HEK293 (cell line): Measurements from ENCODE around the gene SPACDR.

Experiments
- BCL11A ChIP-seq: fragments of 450-650 bp; formaldehyde crosslinking; IDR thresholded peaks from 2 replicates; pipeline ENCODE4 v1.5.1; 2016; ENCODE audit warnings: low read depth, missing biosample characterization, missing genetic modification characterization
- FEZF1 ChIP-seq: fragments of 450-650 bp; formaldehyde crosslinking; IDR thresholded peaks from 2 replicates; pipeline ENCODE4 v1.5.1; 2016; ENCODE audit warnings: missing biosample characterization, missing genetic modification characterization
- MYNN ChIP-seq: fragments of 450-650 bp; formaldehyde crosslinking; IDR thresholded peaks from 2 replicates; pipeline ENCODE4 v1.5.1; 2016; ENCODE audit warnings: missing biosample characterization, missing genetic modification characterization, borderline replicate concordance
- OVOL3 ChIP-seq: fragments of 450-650 bp; formaldehyde crosslinking; IDR thresholded peaks from 2 replicates; pipeline ENCODE4 v1.5.1; 2016; ENCODE audit warnings: missing biosample characterization, missing genetic modification characterization
- PRDM1 ChIP-seq: fragments of 450-650 bp; formaldehyde crosslinking; IDR thresholded peaks from 2 replicates; pipeline ENCODE4; 2016; ENCODE audit warnings: missing biosample characterization, missing genetic modification characterization
- RBAK ChIP-seq: fragments of 450-650 bp; formaldehyde crosslinking; IDR thresholded peaks from 2 replicates; pipeline ENCODE4 v1.5.1; 2016; ENCODE audit warnings: missing biosample characterization, missing genetic modification characterization
- SCRT1 ChIP-seq: fragments of 450-650 bp; formaldehyde crosslinking; IDR thresholded peaks from 2 replicates; pipeline ENCODE4 v1.5.1; 2016; ENCODE audit warnings: missing biosample characterization, missing genetic modification characterization, borderline replicate concordance
- WT1 ChIP-seq: fragments of 450-650 bp; formaldehyde crosslinking; IDR thresholded peaks from 2 replicates; pipeline ENCODE4 v1.5.1; 2016; ENCODE audit warnings: missing biosample characterization, missing genetic modification characterization
- ZBTB20 ChIP-seq: fragments of 450-650 bp; formaldehyde crosslinking; IDR thresholded peaks from 2 replicates; pipeline ENCODE4 v1.5.1; 2016; ENCODE audit warnings: missing biosample characterization, missing genetic modification characterization
- ZBTB7A ChIP-seq: fragments of 450-650 bp; formaldehyde crosslinking; IDR thresholded peaks from 2 replicates; pipeline ENCODE4 v1.5.1; 2016; ENCODE audit warnings: low read depth, missing biosample characterization, missing genetic modification characterization
- ZIC2 ChIP-seq: fragments of 450-650 bp; formaldehyde crosslinking; IDR thresholded peaks from 2 replicates; pipeline ENCODE4 v1.5.1; 2016; ENCODE audit warnings: missing biosample characterization, missing genetic modification characterization
- ZNF175 ChIP-seq: fragments of 450-650 bp; formaldehyde crosslinking; IDR thresholded peaks from 2 replicates; pipeline ENCODE4 v1.5.1; 2016; ENCODE audit warnings: missing biosample characterization, missing genetic modification characterization
- ZNF184 ChIP-seq: fragments of 450-650 bp; IDR thresholded peaks from 2 replicates; pipeline ENCODE4 v1.5.1; 2018; ENCODE audit warnings: missing biosample characterization, mild to moderate bottlenecking, missing genetic modification characterization
- ZNF248 ChIP-seq: fragments of 450-650 bp; formaldehyde crosslinking; IDR thresholded peaks from 2 replicates; pipeline ENCODE4 v1.5.1; 2017; ENCODE audit warnings: missing biosample characterization, missing genetic modification characterization
- ZNF366 ChIP-seq: fragments of 450-650 bp; formaldehyde crosslinking; conservative IDR thresholded peaks from 2 replicates; pipeline ENCODE4 v1.5.1; 2016; ENCODE audit warnings: missing biosample characterization, missing genetic modification characterization
- ZNF473 ChIP-seq: fragments of 450-650 bp; formaldehyde crosslinking; IDR thresholded peaks from 2 replicates; pipeline ENCODE4 v1.5.1; 2017; ENCODE audit warnings: missing biosample characterization, missing genetic modification characterization
- ZNF544 ChIP-seq: fragments of 450-650 bp; formaldehyde crosslinking; IDR thresholded peaks from 2 replicates; pipeline ENCODE4 v1.5.0; 2017; ENCODE audit warnings: missing biosample characterization, missing genetic modification characterization
- ZNF561 ChIP-seq: fragments of 450-650 bp; IDR thresholded peaks from 2 replicates; pipeline ENCODE4 v1.5.1; 2018; ENCODE audit warnings: missing biosample characterization, missing genetic modification characterization, borderline replicate concordance
- ZSCAN30 ChIP-seq: fragments of 450-650 bp; IDR thresholded peaks from 2 replicates; pipeline ENCODE4 v1.5.1; 2018; ENCODE audit warnings: missing biosample characterization, mild to moderate bottlenecking, missing genetic modification characterization, moderate library complexity
- TF ChIP-seq, protein P1 (sequence below): fragments of 450-650 bp; formaldehyde crosslinking; IDR thresholded peaks from 2 replicates; pipeline ENCODE4 v1.5.1; 2016; ENCODE audit warnings: missing biosample characterization, missing genetic modification characterization
- TF ChIP-seq, protein P2 (sequence below): fragments of 450-650 bp; formaldehyde crosslinking; IDR thresholded peaks from 2 replicates; pipeline ENCODE4 v1.5.1; 2016; ENCODE audit warnings: missing biosample characterization, missing genetic modification characterization
- TF ChIP-seq, protein P3 (sequence below): fragments of 450-650 bp; formaldehyde crosslinking; IDR thresholded peaks from 2 replicates; pipeline ENCODE4 v1.5.1; 2016; ENCODE audit warnings: missing biosample characterization, missing genetic modification characterization, borderline replicate concordance
- TF ChIP-seq, protein P4 (sequence below): fragments of 450-650 bp; formaldehyde crosslinking; IDR thresholded peaks from 2 replicates; pipeline ENCODE4 v1.5.1; 2017; ENCODE audit warnings: missing biosample characterization, missing genetic modification characterization
- TF ChIP-seq, protein P5 (sequence below): fragments of 450-650 bp; formaldehyde crosslinking; IDR thresholded peaks from 2 replicates; pipeline ENCODE4 v1.5.1; 2017; ENCODE audit warnings: missing biosample characterization, missing genetic modification characterization
- TF ChIP-seq, protein P6 (sequence below): fragments of 450-650 bp; formaldehyde crosslinking; IDR thresholded peaks from 2 replicates; pipeline ENCODE4 v1.5.1; 2016; ENCODE audit warnings: missing biosample characterization, missing genetic modification characterization, low read depth

SPACDR gene

DNA sequence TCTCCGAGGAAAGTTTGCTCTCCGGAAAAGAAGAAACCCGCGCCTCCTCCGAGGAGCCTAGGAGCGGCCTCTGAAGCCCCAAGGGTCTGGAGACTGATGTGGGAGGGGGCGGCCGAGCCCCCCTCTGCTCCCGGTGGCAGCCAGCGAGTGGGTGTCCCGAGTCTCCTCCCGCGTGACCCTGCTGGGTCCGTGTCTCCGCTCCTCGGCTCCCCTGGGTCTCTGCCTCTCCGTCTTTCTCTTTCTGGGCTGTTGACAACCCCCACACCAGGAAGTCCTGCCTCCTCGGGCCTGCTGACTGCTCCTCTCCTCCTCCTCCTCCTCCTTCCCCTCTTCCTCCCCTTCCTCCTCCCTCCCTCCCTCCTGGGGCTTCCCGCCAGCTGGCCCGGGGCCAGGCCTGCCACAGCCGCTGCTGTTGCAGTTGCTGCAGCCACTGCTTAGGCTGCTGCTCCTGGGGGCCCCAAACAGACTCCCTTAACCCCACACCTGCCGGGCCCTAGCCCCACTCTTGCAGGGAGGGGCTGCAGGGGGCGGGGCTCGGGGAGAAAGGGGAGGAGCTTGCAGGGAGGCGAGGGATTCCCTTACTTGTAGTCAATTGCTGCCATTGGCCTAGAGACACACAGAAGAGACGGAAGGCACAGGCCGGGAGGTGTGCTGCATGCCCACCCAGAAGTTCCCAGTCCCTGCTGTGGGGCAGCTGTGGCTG, 15.0 kb upstream of the SPACDR start, which contains the start of gene TSC22D4 (continued):
- TF ChIP-seq, protein P1, sequence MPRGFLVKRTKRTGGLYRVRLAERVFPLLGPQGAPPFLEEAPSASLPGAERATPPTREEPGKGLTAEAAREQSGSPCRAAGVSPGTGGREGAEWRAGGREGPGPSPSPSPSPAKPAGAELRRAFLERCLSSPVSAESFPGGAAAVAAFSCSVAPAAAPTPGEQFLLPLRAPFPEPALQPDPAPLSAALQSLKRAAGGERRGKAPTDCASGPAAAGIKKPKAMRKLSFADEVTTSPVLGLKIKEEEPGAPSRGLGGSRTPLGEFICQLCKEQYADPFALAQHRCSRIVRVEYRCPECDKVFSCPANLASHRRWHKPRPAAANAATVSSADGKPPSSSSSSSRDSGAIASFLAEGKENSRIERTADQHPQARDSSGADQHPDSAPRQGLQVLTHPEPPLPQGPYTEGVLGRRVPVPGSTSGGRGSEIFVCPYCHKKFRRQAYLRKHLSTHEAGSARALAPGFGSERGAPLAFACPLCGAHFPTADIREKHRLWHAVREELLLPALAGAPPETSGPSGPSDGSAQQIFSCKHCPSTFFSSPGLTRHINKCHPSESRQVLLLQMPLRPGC (tag by site-specific recombination) = peak; percentile 33; the same call in 1 of the 2 replicates
- TF ChIP-seq ZBTB20 (tag by site-specific recombination) = peak; percentile 100
- TF ChIP-seq, protein P2, sequence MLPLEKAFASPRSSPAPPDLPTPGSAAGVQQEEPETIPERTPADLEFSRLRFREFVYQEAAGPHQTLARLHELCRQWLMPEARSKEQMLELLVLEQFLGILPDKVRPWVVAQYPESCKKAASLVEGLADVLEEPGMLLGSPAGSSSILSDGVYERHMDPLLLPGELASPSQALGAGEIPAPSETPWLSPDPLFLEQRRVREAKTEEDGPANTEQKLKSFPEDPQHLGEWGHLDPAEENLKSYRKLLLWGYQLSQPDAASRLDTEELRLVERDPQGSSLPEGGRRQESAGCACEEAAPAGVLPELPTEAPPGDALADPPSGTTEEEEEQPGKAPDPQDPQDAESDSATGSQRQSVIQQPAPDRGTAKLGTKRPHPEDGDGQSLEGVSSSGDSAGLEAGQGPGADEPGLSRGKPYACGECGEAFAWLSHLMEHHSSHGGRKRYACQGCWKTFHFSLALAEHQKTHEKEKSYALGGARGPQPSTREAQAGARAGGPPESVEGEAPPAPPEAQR (tag by site-specific recombination) = peak; percentile 86
- no peak for TF ChIP-seq ZNF248 (tag by site-specific recombination)
- peak; percentile 97 for TF ChIP-seq ZSCAN30
- peak; percentile 93 for TF ChIP-seq ZBTB7A
- peak; percentile 99 for TF ChIP-seq WT1
- TF ChIP-seq MYNN = no peak
- TF ChIP-seq, protein P3, sequence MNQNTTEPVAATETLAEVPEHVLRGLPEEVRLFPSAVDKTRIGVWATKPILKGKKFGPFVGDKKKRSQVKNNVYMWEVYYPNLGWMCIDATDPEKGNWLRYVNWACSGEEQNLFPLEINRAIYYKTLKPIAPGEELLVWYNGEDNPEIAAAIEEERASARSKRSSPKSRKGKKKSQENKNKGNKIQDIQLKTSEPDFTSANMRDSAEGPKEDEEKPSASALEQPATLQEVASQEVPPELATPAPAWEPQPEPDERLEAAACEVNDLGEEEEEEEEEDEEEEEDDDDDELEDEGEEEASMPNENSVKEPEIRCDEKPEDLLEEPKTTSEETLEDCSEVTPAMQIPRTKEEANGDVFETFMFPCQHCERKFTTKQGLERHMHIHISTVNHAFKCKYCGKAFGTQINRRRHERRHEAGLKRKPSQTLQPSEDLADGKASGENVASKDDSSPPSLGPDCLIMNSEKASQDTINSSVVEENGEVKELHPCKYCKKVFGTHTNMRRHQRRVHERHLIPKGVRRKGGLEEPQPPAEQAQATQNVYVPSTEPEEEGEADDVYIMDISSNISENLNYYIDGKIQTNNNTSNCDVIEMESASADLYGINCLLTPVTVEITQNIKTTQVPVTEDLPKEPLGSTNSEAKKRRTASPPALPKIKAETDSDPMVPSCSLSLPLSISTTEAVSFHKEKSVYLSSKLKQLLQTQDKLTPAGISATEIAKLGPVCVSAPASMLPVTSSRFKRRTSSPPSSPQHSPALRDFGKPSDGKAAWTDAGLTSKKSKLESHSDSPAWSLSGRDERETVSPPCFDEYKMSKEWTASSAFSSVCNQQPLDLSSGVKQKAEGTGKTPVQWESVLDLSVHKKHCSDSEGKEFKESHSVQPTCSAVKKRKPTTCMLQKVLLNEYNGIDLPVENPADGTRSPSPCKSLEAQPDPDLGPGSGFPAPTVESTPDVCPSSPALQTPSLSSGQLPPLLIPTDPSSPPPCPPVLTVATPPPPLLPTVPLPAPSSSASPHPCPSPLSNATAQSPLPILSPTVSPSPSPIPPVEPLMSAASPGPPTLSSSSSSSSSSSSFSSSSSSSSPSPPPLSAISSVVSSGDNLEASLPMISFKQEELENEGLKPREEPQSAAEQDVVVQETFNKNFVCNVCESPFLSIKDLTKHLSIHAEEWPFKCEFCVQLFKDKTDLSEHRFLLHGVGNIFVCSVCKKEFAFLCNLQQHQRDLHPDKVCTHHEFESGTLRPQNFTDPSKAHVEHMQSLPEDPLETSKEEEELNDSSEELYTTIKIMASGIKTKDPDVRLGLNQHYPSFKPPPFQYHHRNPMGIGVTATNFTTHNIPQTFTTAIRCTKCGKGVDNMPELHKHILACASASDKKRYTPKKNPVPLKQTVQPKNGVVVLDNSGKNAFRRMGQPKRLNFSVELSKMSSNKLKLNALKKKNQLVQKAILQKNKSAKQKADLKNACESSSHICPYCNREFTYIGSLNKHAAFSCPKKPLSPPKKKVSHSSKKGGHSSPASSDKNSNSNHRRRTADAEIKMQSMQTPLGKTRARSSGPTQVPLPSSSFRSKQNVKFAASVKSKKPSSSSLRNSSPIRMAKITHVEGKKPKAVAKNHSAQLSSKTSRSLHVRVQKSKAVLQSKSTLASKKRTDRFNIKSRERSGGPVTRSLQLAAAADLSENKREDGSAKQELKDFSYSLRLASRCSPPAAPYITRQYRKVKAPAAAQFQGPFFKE = no peak
- TF ChIP-seq SCRT1 (tag by site-specific recombination) = peak; percentile 76
- TF ChIP-seq ZNF544 = no peak; the same call in 1 of the 2 replicates
- TF ChIP-seq, protein P4, sequence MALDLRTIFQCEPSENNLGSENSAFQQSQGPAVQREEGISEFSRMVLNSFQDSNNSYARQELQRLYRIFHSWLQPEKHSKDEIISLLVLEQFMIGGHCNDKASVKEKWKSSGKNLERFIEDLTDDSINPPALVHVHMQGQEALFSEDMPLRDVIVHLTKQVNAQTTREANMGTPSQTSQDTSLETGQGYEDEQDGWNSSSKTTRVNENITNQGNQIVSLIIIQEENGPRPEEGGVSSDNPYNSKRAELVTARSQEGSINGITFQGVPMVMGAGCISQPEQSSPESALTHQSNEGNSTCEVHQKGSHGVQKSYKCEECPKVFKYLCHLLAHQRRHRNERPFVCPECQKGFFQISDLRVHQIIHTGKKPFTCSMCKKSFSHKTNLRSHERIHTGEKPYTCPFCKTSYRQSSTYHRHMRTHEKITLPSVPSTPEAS (tag by site-specific recombination) = peak; percentile 77
- no peak for TF ChIP-seq ZNF473 (tag by site-specific recombination)
- peak; percentile 99 for TF ChIP-seq ZIC2 (tag by site-specific recombination)
- TF ChIP-seq ZNF184 (tag by site-specific recombination) = peak; percentile 83; the same call in 1 of the 2 replicates
- TF ChIP-seq, protein P5, sequence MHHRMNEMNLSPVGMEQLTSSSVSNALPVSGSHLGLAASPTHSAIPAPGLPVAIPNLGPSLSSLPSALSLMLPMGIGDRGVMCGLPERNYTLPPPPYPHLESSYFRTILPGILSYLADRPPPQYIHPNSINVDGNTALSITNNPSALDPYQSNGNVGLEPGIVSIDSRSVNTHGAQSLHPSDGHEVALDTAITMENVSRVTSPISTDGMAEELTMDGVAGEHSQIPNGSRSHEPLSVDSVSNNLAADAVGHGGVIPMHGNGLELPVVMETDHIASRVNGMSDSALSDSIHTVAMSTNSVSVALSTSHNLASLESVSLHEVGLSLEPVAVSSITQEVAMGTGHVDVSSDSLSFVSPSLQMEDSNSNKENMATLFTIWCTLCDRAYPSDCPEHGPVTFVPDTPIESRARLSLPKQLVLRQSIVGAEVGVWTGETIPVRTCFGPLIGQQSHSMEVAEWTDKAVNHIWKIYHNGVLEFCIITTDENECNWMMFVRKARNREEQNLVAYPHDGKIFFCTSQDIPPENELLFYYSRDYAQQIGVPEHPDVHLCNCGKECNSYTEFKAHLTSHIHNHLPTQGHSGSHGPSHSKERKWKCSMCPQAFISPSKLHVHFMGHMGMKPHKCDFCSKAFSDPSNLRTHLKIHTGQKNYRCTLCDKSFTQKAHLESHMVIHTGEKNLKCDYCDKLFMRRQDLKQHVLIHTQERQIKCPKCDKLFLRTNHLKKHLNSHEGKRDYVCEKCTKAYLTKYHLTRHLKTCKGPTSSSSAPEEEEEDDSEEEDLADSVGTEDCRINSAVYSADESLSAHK (tag by site-specific recombination) = peak; percentile 87
- no peak for TF ChIP-seq OVOL3 (tag by site-specific recombination)
- TF ChIP-seq, protein P6, sequence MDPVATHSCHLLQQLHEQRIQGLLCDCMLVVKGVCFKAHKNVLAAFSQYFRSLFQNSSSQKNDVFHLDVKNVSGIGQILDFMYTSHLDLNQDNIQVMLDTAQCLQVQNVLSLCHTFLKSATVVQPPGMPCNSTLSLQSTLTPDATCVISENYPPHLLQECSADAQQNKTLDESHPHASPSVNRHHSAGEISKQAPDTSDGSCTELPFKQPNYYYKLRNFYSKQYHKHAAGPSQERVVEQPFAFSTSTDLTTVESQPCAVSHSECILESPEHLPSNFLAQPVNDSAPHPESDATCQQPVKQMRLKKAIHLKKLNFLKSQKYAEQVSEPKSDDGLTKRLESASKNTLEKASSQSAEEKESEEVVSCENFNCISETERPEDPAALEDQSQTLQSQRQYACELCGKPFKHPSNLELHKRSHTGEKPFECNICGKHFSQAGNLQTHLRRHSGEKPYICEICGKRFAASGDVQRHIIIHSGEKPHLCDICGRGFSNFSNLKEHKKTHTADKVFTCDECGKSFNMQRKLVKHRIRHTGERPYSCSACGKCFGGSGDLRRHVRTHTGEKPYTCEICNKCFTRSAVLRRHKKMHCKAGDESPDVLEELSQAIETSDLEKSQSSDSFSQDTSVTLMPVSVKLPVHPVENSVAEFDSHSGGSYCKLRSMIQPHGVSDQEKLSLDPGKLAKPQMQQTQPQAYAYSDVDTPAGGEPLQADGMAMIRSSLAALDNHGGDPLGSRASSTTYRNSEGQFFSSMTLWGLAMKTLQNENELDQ (tag by site-specific recombination) = no peak
- peak; percentile 100 for TF ChIP-seq ZNF366 (tag by site-specific recombination)
- TF ChIP-seq ZNF175 (tag by site-specific recombination) = no peak
- peak; percentile 42 for TF ChIP-seq FEZF1 (tag by site-specific recombination)
- no peak for TF ChIP-seq RBAK (tag by site-specific recombination)
- peak; percentile 21 for TF ChIP-seq BCL11A
- peak; percentile 21; the same call in 1 of the 2 replicates for TF ChIP-seq PRDM1 (tag by site-specific recombination)
- TF ChIP-seq ZNF561 (tag by site-specific recombination) = peak; percentile 95
